GM18502 (cell line): ENCODE measurements around the gene WASHC3.

Experiments
- ATAC-seq: cut with Tn5 transposase; IDR thresholded peaks from one replicate; pipeline ENCODE4 v1.9.1; 2021; ENCODE audit warnings: mild to moderate bottlenecking; ENCODE audit not compliant: unreplicated experiment, poor library complexity

WASHC3 gene

DNA sequence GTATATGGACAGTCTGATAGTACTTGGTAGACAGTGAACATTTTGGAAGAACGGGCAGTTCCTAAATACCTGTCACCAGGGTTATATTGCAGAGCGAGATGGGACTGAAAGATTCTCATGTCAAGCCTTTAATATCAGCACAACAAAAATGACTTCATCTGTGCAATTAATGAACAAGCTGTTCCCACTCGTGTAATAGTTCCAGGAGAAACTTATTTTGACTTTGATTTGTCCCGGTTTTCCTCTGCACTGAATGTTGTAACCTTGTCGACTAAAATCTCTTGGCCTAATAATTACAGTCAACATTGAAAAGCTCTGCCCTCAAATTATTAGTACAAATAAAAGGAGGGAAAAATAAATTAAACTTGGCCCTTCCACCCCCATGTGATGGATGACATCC, 79.5 kb downstream of the WASHC3 start:
- no peak for ATAC-seq

DNA sequence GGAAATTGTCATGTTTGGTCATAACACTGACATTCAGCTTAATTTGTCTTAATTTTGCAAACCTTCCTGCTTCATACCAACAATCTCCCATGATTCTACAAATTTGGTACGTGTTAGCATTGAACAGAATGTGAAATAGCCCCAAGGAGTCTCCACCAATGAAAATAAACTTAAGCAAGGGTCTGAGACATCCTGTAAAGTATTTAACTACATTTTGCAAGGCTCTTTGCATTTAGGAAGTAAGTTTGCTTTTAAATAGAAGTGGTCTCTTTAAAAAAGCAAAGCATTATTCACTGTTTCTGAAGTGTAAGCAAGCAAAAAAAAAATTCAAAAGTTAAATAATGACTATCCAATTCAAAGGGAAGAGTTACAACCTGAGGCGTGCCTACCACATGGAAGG, 79.9 kb downstream of the WASHC3 start:
- no peak for ATAC-seq

DNA sequence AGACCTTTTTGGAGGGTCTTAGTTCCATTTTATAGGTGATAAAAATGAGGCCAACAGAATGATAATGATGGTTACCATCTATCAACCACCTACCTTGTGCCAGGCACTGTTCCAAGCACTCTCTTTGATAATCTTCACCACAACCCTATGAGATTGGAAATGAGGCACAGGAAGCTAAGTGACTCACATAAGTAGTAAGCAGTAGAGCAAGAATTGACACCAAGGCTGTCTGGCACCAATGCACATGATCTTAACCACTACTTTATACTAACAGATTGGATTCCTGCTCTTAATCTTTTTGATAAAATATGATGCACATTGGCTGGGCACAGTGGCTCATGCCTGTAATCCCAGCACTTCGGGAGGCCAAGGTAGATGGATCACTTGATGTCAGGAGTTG, 93.0 kb downstream of the WASHC3 start:
- ATAC-seq: no peak

DNA sequence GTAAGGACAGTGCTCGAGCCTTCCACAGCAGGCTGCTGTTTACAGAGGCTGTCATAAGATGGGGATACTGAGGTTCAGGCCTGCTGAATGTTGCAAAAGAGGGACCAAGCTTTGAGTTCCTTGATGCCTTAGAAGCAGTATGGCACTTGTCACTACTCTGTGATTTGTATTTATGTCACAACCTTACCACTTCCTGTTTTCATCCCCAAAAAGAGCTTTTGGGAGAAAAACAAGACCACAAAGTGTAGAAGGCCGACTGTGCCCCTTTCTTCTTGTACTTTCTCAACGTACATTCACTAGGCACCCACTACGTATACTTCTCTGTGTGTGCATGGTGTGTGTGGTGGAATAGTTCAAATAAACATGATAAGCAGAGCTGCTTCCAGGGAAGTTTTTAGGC, 94.3 kb downstream of the WASHC3 start:
- peak; percentile 64 for ATAC-seq

DNA sequence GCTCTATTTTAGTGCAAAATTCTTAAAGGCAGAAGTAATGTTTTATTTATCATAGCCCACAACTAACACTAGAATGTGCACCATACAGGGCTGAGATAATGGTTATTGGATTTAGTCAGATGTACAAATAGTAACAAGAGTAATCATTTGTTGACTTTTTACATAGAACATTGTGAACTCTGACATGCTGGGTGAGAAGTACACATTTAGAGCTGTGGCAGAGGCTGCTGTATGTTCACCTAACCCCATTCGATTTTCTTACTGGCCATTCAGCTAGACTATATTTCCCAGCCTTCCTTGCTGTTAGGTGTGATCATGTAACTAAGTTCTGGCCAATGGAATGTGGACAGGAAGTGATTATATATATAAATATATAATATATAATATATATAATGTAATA, 95.3 kb downstream of the WASHC3 start:
- no peak for ATAC-seq

DNA sequence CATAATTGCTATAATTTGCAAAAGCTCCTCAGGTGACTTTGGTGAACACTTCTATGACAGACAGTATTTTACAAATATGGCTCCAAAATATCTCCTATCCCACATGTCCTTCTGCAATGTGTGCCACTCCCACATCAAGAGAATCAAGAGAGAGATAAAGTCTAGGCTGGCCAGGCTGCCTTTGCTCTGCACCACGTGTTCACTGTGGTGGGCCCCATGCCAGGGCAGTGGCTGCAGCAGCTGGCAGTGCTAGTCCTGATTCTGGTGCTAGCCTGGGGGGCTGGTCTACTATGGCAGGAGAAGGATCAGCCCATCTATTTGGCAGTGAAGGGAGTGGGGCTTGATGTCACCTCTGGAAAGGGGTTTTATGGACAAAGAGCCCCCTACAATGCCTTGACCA, 98.1 kb downstream of the WASHC3 start:
- ATAC-seq: no peak
